Stimulated activated CD8-positive, alpha-beta memory T cell treated with anti-CD3 and anti-CD28 coated beads, Interleukin-2, amount 100 ng/mL, for 48 hours (primary cell): ENCODE results near the gene GABRA5.

Source experiments
- DNase-seq, 2 donors: peaks; one replicate each; pipeline ENCODE4 v3.0.0-alpha.2; 2020; ENCODE audit warnings: low read depth in 2 of 2

The GABRA5 gene

DNA sequence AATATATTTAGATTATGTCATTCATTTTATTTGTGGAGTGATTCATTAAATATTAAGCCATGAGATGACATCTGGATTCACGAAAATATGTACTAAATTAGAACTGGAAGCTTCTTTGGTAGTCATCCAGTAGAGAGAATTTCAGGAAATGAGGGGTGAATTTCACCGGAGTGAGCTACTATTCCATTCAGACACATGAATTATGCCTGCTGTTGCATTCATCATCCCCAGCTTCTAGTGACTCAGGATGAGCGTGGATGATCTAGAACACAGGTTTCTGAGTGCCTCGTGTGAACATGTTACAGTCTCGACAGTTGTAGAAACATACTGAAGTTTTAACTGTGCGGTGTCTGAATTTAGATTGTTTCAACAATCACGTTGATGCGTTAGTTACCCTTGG lies 61.2 kb downstream of the GABRA5 start:
- no peak for DNase-seq

DNA sequence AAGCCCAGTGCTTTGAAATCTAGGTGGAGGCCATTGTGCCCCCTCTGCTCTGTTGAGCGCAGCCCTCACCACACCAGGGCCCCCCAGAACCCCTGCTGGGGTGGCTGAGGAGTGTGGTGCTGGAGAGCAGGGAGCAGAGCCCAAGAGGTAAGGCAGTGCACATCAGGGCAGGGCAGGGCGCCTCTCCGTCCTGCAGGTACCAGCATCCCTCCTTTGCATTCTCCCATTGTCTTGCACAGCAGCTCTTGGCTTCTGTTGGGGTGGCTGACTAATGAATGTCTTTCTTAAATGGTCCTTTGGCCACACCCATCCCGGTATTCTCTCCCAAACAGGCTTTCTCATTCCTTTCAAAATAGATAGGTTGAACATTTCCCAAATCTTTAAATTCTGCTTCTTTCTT lies 62.7 kb downstream of the GABRA5 start:
- DNase-seq, result no peak

DNA sequence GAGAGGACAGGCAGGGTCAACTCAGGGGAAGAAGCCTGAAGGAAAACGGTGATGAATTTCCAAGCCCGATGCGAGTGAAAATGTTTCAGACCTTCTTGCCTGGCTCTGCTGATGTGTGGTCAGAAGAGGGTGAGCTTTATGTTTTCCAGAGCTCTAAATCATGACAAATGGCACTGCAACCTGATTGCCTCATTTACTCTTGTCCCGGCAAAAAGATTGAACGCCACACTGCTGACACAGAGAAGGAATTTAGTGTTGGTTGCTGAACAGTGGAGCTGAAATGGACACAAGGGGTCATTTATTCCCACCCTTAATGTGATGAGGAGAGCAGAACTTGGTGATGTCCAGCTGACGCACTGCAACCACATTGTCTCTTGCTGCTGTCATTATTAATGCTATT lies 68.0 kb downstream of the GABRA5 start:
- DNase-seq, result no peak

DNA sequence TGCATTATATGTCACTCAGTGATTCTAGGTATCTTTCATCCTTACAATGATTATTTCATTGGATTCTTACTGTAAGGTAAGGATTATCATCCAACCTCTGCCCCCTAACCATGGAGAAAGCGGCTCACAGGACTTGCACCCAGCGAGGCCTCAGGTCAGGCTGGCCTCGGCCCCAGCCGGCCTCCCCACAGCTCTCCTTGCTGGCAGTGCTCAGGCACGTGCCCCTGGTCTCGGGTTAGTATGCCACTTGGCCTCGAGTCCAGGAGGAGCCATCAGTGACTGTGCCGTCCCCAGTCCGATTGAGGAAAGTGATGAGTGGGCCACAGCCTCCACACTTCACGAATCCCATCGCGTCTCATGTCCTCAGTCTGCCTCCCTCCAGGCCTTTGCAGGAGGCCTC lies 68.5 kb downstream of the GABRA5 start:
- no peak for DNase-seq

DNA sequence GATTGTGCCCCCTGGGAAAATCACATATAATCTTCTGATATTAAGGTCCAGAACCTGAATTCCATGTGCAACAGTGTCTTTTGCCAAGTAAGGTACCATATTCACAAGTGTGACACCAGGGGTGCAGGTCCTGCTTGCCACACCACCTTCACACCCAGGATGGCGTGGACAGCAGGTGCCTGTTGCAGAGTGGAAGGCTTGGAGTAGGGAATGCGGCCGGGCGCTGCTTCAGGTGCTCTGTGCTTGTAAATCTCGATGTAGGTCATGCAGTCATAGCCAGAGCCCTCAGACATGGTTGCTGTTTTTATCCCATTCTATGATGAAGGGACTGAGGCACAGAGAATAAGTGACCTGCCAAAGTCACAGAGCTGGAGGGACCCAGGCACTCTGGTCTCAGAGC lies 69.6 kb downstream of the GABRA5 start:
- DNase-seq, result no peak

DNA sequence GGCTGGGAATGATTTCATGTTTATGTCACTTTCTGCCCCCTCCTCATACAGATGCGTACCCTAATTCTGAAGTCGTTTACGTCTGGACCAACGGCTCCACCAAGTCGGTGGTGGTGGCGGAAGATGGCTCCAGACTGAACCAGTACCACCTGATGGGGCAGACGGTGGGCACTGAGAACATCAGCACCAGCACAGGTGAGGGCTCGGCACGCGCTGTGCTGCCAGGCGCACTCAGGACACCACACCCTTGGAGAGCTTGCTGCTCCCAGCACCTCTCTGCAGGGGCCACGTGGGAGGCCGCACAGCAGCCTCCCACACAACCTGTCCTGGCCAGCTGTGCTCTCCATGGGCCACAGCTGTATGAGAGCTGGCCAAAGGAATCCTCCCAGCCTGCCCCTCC lies 70.3 kb downstream of the GABRA5 start:
- no peak for DNase-seq

DNA sequence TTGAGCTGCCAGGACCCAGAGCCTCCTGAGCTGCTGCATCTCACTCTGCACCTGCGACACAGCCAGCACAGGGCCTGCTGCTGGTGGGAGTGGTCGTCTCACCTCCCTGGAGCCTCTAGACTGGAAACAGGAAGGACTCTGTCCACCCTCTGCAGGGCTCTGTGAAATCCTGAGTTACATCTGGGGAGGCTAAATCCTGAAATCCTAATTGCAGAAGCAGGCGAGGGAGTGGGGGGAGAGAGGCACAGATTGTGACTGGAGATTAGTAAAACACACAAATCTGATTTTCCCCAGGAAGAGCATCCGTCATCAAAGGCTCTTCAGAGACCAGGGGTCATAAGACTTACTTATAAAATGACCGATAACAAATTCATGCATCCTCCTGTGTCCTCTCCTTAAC lies 72.5 kb downstream of the GABRA5 start:
- DNase-seq, result no peak

DNA sequence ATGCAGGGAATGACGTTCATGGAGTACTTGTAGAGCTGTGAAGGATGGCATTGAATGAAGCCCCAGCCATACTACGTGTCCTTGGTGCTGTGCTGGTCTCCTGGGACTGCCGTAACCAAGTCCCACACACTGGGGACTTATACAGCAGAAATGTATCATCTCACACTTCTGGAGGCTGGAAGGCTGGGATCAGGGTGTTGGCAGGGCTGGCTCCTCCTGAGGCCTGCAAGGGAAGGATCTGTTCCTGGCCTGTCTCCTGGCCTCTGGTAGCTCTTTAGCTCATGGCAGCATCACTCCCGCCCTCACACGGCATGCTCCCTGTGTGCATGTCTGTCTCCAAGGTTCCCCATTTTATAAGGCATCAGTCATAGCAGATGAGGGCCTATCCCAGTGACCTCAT lies 74.6 kb downstream of the GABRA5 start:
- no peak for DNase-seq

DNA sequence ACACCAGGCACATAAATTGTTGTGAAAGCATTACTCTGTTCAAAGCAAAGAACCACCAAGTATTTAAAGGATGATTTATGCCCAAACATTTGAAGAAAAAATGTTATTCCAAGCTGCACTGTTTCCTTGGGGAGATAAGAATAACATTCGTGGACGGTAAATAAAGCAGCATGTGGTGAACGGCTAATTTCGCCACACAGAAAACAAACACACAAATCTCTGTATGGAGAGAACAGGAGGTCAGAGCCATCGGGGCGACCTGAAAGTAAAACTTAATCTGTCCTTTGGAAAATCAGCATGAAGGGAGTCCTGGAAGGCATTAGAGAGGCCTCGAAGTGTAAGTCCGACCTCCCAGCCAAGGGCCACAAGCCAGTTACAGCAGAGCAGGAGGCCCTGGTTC lies 77.0 kb downstream of the GABRA5 start:
- DNase-seq, result no peak

DNA sequence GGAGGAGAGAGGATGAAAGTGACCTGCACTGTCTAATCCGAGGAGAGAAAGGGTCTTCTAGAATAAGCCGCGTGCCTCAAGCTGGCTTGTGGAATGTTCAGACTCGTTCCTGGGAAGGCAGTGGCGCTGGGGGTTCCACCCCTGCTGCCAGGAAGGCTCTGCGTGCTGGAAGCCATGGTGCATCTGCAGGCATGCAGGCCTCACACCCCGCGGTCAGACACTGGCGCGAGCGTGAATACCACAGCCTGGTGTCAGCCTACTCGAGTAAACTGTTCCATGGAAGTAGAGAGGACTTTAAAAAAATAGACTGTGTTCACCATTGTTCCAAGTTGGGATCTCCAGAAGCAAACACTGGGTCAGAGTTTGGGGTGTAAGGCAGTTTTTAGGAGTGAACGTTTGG lies 78.2 kb downstream of the GABRA5 start:
- no peak for DNase-seq

DNA sequence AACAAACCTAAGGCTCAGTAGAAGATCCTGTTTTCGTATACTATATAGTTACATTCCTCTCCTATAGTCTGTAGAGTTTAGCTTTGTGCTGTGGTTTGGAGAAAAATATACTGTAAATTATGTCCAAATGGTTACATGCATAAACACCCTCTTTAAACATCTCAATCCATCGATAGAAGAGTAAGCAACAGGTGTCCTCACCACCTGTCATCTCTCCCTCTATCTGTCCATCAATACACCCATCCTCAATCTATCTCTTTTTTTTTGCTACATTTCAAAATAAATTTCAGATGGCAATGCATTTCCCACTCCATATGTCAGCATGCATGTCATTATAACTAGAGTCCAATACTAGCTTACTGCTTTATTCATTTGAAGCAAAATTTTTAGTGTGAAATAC lies 83.1 kb downstream of the GABRA5 start:
- no peak for DNase-seq

DNA sequence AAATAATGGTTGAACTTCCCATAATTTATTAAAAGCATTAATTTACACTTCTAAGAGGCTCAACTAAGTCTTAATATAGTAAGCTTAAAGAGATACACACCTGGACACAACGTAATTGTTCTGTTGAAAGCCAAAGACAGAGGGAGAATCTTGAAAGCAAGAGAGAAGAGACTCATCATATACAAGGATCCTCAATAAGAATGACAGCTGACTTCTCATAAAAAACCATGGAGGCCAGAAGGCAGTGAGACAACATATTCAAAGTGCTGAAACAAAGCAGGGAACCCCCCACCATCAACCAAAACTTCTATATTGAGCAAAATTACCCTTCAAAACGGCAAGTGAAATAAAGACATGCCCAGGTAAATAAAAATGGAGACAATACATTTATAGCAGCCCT lies 87.5 kb downstream of the GABRA5 start:
- DNase-seq, result no peak

DNA sequence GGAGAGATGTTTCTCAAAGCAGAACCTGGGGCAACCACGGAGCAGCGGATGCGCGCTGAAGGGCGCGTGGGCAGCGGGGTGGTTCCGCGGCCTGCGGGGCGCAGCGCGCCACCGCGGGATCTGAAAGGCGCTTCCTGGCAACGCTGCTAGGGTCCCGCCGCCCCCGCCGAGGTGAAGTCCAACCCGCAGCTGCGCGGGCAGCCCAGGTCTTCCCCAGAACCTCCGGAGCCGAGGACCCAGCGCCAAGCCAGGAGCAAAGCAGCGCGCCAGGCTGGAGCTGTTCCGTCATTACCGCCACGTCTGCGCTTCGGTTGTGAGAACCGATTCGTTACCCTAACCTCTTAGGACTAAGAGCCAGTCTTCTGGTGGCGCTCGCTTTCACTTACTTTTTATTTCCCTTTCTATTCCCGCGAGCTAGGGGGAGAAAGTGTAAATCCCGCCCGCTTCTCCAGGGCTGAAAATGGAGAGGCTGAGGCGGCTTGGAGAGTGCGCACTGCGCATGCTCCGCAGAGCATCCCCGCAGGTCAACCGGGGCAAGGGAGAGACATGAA lies 100.9 kb downstream of the GABRA5 start:
- no peak for DNase-seq

DNA sequence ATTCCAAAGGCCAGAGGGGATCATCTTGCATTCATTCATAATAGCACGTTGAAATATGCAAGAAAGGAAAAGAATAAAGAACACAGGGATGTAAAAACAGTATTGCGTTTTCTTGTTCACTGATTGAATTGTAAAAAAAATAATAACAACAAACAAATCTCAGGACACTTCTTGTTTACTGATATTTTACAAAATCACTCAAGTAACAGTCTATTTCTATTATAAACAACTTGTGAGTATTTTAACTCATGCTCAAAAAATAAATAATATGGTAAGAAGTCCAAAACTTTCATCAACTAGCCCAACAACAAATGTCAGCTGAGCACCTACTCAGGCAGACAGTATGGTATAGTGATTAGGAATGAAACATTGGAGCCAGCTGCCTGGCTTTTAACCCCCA lies 101.9 kb downstream of the GABRA5 start:
- DNase-seq, result no peak

DNA sequence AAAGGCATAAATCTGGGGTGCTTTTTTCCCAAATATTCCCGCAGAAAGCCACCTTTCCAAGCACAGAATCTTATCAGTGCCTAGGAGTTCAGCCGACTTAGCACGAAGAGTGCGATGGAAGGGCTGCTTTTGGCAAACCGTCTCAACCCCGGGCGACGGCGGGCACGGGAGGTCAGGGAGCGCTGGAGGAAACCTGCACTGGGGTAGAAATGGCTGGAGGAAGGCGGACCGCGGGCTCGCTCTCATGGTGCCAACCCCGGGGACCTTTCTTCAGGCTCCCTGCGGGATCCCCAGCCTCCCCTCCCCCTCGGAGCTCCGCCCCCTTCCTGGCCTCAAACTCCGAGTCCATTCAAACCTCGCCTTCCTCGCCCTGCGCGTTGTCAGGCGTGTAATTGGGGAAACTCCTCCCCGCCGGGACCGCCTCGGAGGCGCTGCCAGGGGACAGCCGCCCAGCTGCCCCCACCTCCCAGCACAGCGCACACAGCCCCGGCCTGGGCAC lies 103.9 kb downstream of the GABRA5 start, which contains the start of gene GABRG3:
TSS of gene GABRG3 (plus strand) at position 470 of the 499 bp plus-strand sequence.
- DNase-seq, result no peak

DNA sequence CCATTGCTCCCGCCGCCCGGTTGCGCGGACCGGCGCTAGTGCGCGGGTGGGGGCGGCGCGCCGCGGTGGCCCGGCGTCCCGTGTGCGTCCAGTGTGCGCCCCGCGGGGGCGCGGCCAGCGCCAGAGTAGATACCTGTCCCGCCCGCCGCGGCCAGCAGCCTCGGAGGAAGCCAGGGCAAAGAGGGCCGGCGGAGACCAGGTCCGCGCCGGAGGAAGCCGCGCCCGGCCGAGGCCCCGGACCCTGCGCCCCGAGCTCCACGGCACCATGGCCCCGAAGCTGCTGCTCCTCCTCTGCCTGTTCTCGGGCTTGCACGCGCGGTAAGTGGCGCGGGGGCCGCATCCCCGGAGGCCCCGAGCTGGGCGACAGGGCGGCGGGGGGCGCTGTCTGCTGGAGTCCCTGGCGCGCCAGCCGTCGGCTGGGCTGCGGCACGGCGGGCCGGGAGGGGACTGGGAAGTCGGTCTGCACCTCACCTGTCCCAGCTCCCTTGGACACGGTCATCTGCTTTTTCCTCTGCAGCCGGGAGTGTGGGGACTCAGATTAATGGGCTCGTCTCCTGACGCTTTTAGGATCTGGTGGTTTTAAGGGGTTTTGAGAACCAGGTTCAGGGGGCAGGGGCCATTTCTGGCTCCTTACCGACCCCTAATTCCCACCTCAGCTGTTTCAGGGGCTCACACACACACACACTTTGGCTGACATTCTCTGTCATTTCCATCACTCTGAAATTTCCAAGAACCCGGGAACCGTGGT lies 104.6 kb downstream of the GABRA5 start:
- no peak for DNase-seq

DNA sequence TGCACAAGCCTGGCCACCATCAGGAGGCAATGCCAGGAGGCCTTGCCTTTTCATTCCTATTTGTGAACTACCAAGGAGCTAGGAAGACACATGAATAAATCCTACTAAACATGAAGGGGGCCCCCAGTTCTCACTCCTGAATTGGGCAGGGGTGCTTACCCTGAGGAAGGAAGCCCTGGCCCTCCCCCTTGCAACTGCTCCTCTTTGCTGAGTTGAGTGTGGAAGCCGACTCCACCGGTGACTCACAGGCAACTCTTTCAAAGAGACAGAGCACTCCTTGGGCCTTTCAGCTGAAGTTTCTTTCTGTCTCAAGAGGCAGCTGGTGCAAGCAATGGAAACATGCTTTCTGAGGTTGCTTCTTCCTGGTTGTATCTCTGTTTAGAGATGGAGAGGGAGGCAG lies 105.8 kb downstream of the GABRA5 start:
- no peak for DNase-seq

DNA sequence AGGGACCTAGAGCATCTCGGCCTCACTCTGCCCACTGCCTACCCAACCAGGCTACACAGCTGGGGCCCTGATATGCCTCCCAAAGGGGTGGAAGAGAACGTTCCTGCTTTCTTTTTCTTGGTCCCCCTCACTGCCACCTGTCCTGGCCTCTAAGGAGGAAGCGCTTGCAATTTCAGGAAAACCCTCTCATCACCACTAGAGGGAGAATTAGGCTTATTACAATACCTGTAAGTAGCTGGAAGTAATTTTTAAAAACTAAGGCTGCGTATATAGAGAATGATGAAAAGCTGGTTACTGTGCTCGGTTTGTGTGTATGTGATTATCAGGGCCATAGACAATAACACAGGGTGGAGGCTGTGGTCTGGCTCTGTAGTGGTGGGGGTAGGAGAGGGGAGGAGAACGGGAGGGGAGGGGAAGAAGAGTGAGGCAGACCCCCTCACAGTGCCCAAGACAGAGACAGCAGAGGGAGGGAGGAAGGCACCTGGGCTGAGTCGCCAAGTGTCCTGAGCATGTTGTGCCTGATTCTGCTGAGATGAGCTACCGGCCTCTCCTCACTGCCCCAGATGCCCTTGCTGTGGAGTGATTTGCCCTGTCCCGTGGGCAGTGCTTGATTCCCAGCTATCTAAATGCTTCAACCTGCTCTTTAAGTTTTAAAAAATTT lies 107.4 kb downstream of the GABRA5 start:
- no peak for DNase-seq

DNA sequence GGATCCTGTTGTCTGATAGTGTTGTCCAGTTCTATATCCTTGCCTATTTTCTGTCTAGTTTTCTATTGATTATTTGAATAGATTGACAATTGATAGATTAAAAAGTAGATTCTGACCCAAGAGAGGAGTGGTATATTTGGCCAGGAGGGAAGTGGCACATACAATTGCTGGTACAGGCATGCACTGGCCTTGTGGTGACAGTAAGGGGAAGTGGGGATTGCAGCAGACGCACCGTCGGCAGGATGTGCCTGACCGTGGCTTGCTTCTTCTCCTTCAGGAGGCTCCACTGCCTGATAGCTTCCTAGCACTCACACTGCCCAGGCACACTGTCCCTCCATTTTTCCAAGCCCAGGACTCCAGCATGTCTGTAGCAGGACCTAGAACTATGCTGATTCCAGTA lies 114.6 kb downstream of the GABRA5 start:
- no peak for DNase-seq

DNA sequence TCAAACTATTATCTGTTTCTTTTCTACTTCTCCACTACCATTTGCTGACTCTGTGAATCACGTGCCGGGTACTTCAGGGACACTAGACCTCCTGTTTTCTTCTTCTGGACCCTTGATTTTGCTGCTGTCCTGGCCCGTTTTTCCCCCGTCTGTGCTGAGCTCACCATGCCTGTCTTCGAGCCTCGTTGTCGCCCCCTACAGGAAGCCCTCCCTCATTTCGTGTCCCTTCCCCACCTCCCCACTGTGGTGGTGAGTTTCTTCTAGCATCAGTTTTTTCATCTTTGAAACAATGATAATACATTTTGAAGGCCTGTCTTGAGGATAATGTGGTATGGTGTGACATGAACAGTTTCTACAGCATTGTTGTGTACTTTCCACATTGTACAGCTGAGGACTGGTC lies 117.0 kb downstream of the GABRA5 start:
- DNase-seq, result no peak

DNA sequence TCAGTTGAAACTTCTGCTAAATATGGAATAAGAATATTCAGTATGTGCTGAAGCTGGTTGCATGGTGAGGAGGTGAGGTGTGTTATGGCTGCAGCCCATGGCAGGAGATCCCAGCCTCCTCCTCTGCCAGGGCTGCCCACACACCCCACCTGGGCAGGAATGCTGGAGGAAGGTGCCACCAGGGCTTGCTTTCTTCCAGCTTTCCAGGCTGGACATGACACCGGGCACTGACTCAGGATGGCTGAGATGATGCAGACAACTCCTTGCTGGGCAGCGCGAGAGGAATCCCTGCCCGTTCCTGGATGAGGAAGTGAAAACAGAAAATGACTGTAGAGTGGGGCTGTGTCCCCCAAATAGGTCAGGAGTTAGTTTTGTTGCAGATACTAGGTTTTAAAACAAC lies 118.2 kb downstream of the GABRA5 start:
- no peak for DNase-seq

DNA sequence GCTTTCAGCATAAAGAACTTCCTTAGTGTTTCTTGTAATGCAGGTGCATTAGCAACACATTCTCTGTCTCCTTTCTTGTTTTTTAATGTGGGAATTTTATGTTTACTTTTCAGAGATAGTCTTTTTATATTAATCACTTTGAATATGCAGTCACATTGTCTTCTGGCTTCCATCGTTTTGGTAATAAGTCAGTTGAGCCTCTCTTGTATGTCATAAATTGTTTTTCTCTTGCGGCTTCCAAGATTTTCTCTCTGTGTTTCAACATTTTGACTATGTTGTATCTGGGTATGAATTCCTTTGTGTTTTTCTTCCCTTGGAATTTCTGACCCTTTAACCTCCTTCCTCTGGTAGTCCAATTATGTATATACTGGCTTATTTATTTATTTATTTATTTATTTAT lies 129.4 kb downstream of the GABRA5 start:
- no peak for DNase-seq
